WTC11 (cell line): Measurements from ENCODE around the gene SMC2.

Source experiments
- NR3C1 ChIP-seq: sonication (generic); formaldehyde crosslinking; conservative IDR thresholded peaks from 2 replicates; pipeline ENCODE4 v1.8.1; 2023; ENCODE audit warnings: low read depth, mild to moderate bottlenecking, missing genetic modification reagents
- SP1 ChIP-seq: sonication (generic); formaldehyde crosslinking; conservative IDR thresholded peaks from 2 replicates; pipeline ENCODE4 v1.8.1; 2022; ENCODE audit warnings: missing genetic modification reagents
- TCF7 ChIP-seq: sonication (generic); formaldehyde crosslinking; IDR thresholded peaks from 2 replicates; pipeline ENCODE4 v1.8.0; 2022; ENCODE audit warnings: mild to moderate bottlenecking, low read depth, missing genetic modification reagents, moderate library complexity
- TF ChIP-seq, protein P1 (sequence below): sonication (generic); formaldehyde crosslinking; IDR thresholded peaks from 2 replicates; pipeline ENCODE4 v1.8.1; 2023; ENCODE audit warnings: mild to moderate bottlenecking, missing genetic modification reagents, moderate library complexity

DNA sequence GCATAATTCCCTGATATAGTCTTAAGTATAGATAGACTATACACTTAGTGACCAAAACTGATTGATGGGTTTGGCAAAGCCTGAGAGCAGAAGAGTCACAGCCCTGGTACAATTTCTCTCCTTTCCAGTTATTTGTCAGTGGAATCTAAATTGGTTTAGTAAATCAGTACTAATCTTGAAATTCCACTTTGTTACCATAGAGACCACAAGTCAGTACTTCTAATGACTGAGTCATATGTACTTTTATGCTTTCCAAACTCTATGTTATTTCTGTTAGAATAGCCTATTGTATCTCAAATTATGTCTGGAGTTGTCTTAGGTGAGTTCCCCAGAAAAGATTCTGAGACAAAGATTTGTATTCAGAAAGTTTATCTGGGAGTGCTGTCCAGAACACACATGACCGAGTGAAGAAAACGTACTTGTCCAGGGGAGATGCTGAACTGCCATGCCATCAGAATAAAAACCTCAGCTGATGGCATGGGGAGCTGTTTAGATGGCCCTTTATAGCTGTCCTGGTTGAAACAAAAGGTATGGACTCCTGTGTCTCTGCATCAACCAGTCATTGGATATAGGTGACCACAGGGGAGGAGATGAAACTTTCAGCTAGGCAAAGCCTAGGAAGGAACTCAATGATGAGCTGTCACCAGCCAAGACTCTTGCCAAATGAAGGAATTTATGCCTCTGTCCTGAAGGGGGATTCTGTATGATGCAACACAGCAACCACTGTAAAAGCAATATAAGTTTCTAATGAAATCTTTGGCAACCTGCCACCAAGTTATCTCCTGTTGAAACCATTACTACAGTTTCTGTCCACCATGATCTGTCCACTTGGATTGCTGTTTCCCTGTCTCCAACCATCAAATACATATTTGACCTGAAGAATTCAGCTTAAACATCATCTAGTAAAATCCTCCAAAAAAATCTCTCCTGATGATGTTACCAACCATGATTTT, 18.0 kb upstream of the SMC2 start:
- TF ChIP-seq TCF7: no peak
- TF ChIP-seq, protein P1, sequence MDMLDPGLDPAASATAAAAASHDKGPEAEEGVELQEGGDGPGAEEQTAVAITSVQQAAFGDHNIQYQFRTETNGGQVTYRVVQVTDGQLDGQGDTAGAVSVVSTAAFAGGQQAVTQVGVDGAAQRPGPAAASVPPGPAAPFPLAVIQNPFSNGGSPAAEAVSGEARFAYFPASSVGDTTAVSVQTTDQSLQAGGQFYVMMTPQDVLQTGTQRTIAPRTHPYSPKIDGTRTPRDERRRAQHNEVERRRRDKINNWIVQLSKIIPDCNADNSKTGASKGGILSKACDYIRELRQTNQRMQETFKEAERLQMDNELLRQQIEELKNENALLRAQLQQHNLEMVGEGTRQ (CRISPR knock-in tag): no peak
- no peak for TF ChIP-seq SP1 (CRISPR knock-in tag)
- no peak for TF ChIP-seq NR3C1 (CRISPR knock-in tag)
